HepG2 (cell line): Measurements from ENCODE around the gene MYO7A.

Experiments used
- BCL3 ChIP-seq: sonication (generic); formaldehyde crosslinking; IDR thresholded peaks from 2 replicates; pipeline ENCODE4 v1.5.1; 2020; ENCODE audit warnings: mild to moderate bottlenecking, missing genetic modification reagents, moderate library complexity
- CTCF ChIP-seq: sonication (generic); formaldehyde crosslinking; IDR thresholded peaks from 2 replicates; pipeline ENCODE4 v1.5.0; 2020; ENCODE audit warnings: mild to moderate bottlenecking, missing genetic modification reagents, moderate library complexity
- GABPB1 ChIP-seq: IDR thresholded peaks from 2 replicates; pipeline ENCODE4 v1.6.1; 2016; ENCODE audit warnings: mild to moderate bottlenecking, missing genetic modification reagents, moderate library complexity, missing compliant biosample characterization
- POLR2A ChIP-seq, 2 experiments: IDR thresholded peaks; 2 replicates each; pipeline ENCODE4 v1.6.1; 2011; ENCODE audit warnings: low read depth in 2 of 2, low read length in 2 of 2, mild to moderate bottlenecking in 1 of 2, moderate library complexity in 1 of 2; ENCODE audit not compliant: insufficient read depth in 1 of 2
- REST ChIP-seq, 2 experiments: IDR thresholded peaks; 2 replicates each; pipeline ENCODE4 v1.6.1; 2011 to 2012; ENCODE audit warnings: low read length in 2 of 2, borderline replicate concordance in 1 of 2, low read depth in 1 of 2, mild to moderate bottlenecking in 1 of 2, moderate library complexity in 1 of 2
- ZNF274 ChIP-seq: sonication (generic); formaldehyde crosslinking; IDR thresholded peaks from 2 replicates; pipeline ENCODE4 v1.5.1; 2020; ENCODE audit warnings: mild to moderate bottlenecking, missing genetic modification reagents
- ZNF777 ChIP-seq: sonication (generic); formaldehyde crosslinking; IDR thresholded peaks from 2 replicates; pipeline ENCODE4 v1.4.0; 2020; ENCODE audit warnings: missing genetic modification reagents

GRCh38 chr11:77130763-77131513, 2.9 kb downstream of the MYO7A start:
- no peak for TF ChIP-seq ZNF274 (CRISPR knock-in tag)
- TF ChIP-seq GABPB1 (CRISPR knock-in tag), result 0 out of 2 replicates have a peak, but pooled peaks have one; percentile 13
- no peak for TF ChIP-seq REST (IDR thresholded peaks at IDR 0.05; ENCODE audit: borderline replicate concordance in 1 of 2, low read depth in 1 of 2, low read length in 2 of 2)
- no peak for TF ChIP-seq ZNF777
- no peak for TF ChIP-seq POLR2A (IDR thresholded peaks at IDR 0.05; ENCODE audit: insufficient read depth in 1 of 2, low read depth in 2 of 2, low read length in 2 of 2)
- no peak for TF ChIP-seq BCL3 (CRISPR knock-in tag)
- peak; percentile 28; the same call in 1 of the 2 replicates for TF ChIP-seq CTCF (CRISPR knock-in tag)
